Naive thymus-derived CD8-positive, alpha-beta T cell (primary cell): ENCODE data around the gene LARP4B. TPM values are rescaled to one million over a fixed set of nuclear protein-coding genes. Genes with fewer than 3 reads are reported as not detected.

Experiments used
- ATAC-seq, 2 donors: fragments of 150-1000 bp; cut with Tn5 transposase in 1 of 2; sonication (Bioruptor Pico), chemical (Tn5 transposase) in 1 of 2; 1 replicate in 1 of 2; 2 replicates in 1 of 2; pipeline ENCODE4 v1.10.0; 2021; ENCODE audit warnings: mild to moderate bottlenecking in 2 of 2, moderate library complexity in 2 of 2
- POLR2A ChIA-PET: fragments of 350-600 bp; sonication (Branson Sonifier 250); formaldehyde crosslinking; loops from one replicate; lab custom pipeline; 2021; ENCODE audit warnings: antibody characterized with exemption; lab: Charles Lee
- DNase-seq, 10 donors: peaks; one replicate each; pipeline versions ENCODE4 v3.0.0 to v3.0.0-alpha.2; 2020 to 2022
- H3K27ac Mint-ChIP-seq, 10 donors: one replicate each; pipeline ENCODE4 v1.8.0; 2020 to 2022; ENCODE audit warnings: mild to moderate bottlenecking in 10 of 10, mixed read lengths in 10 of 10, moderate library complexity in 4 of 10, inconsistent platforms in 1 of 10
- H3K27me3 Mint-ChIP-seq, 5 donors: one replicate each; pipeline ENCODE4 v1.8.0; 2021 to 2022; ENCODE audit warnings: mixed read lengths in 5 of 5
- H3K36me3 Mint-ChIP-seq, 3 donors: one replicate each; pipeline ENCODE4 v1.8.0; 2020 to 2022; ENCODE audit warnings: mixed read lengths in 3 of 3, mild to moderate bottlenecking in 2 of 3, inconsistent platforms in 1 of 3
- H3K4me1 Mint-ChIP-seq, 4 donors: one replicate each; pipeline ENCODE4 v1.8.0; 2021 to 2022; ENCODE audit warnings: mixed read lengths in 4 of 4
- H3K4me3 Mint-ChIP-seq, 10 donors: one replicate each; pipeline ENCODE4 v1.8.0; 2020 to 2022; ENCODE audit warnings: mild to moderate bottlenecking in 10 of 10, mixed read lengths in 10 of 10, moderate library complexity in 6 of 10, inconsistent platforms in 1 of 10
- H3K9me3 Mint-ChIP-seq, 9 donors: one replicate each; pipeline ENCODE4 v1.8.0; 2020 to 2022; ENCODE audit warnings: mixed read lengths in 9 of 9, mild to moderate bottlenecking in 3 of 9, inconsistent platforms in 1 of 9, moderate library complexity in 1 of 9
- polyA plus RNA-seq, 3 donors: library from polyadenylated mRNA; unstranded; fragments of 300-500 nt; fragmentation: Illumina TruSeq; gene quantifications; one replicate each; pipeline ENCODE4 v1.2.3, GENCODE V29; 2021
- total RNA-seq, 8 experiments: library from RNA in 2 of 8; stranded (reverse) in 2 of 8; gene quantifications; one replicate each; pipeline ENCODE4 v1.2.3 and lab custom pipeline; 2021 to 2026

LARP4B gene
- total and polyA plus RNA-seq, 5 experiments from 2014 or later, result 22.8 to 94.8 (median 40.5) TPM

GRCh38 chr10:785861-786214, 145.7 kb downstream of the LARP4B start:
- POLR2A ChIA-PET, result no interaction called here
- ATAC-seq, result no peak
- no peaks in the 10 kb centered on the region for H3K36me3 Mint-ChIP-seq
- H3K27ac Mint-ChIP-seq, result no peak overlapping the region
- DNase-seq, result peak in 1 of 10 donors; percentile 41
- peaks cover 0 to 7% (median 2%) of the 10 kb centered on the region in 4 donors for H3K4me1 Mint-ChIP-seq
- H3K27me3 Mint-ChIP-seq, result peaks cover 12 to 50% (median 16%) of the 10 kb centered on the region in 5 donors
- peaks cover 0 to 2% (median 0%) of the 10 kb centered on the region in 9 donors for H3K9me3 Mint-ChIP-seq
- peak overlapping the region in 1 of 10 donors; percentile 19 for H3K4me3 Mint-ChIP-seq

- H3K27me3 Mint-ChIP-seq, result peaks cover 12 to 55% (median 16%) of the 10 kb centered on the region in 5 donors
- H3K27ac Mint-ChIP-seq, result no peak overlapping the region
- peaks cover 0 to 2% (median 0%) of the 10 kb centered on the region in 9 donors for H3K9me3 Mint-ChIP-seq
- DNase-seq (peak in 1 of 10 donors; percentile 42), ATAC-seq (no peak)
- H3K4me1 Mint-ChIP-seq, result peaks cover 0 to 7% (median 2%) of the 10 kb centered on the region in 4 donors
- H3K4me3 Mint-ChIP-seq, result peak overlapping the region in 4 of 10 donors; percentile 9 to 40 (median 27)
- POLR2A ChIA-PET, result no interaction called here
- H3K36me3 Mint-ChIP-seq, result no peaks in the 10 kb centered on the region
These were observed 146.2 kb downstream of the LARP4B start for GRCh38 chr10:785089-785860.

GRCh38 chr10:784403-785088, 147.0 kb downstream of the LARP4B start:
- Mint-ChIP-seq H3K9me3 (peaks cover 0 to 2% (median 0%) of the 10 kb centered on the region in 9 donors), H3K27me3 (peaks cover 12 to 61% (median 21%) of the 10 kb centered on the region in 5 donors), H3K4me1 (peaks cover 0 to 7% (median 2%) of the 10 kb centered on the region in 4 donors), H3K4me3 (peak overlapping the region in 3 of 10 donors; percentile 9 to 36 (median 18)), H3K36me3 (no peaks in the 10 kb centered on the region), H3K27ac (no peak overlapping the region)
- POLR2A ChIA-PET, result no interaction called here
- DNase-seq (peak in 2 of 10 donors; percentile 15 to 57), ATAC-seq (peak; percentile 39 to 57)

- H3K27ac Mint-ChIP-seq, result peak overlapping the region in 1 of 10 donors; percentile 29
- H3K4me3 Mint-ChIP-seq, result peak overlapping the region in 1 of 10 donors; percentile 6
- no peak for ATAC-seq
- H3K27me3 Mint-ChIP-seq, result peaks cover 12 to 68% (median 21%) of the 10 kb centered on the region in 5 donors
- no peaks in the 10 kb centered on the region for H3K36me3 Mint-ChIP-seq
- peaks cover 0 to 5% (median 0%) of the 10 kb centered on the region in 4 donors for H3K4me1 Mint-ChIP-seq
- peak in 2 of 10 donors; percentile 13 to 43 for DNase-seq
- peaks cover 0 to 2% (median 0%) of the 10 kb centered on the region in 9 donors for H3K9me3 Mint-ChIP-seq
- POLR2A ChIA-PET, result no interaction called here
These were observed 148.5 kb downstream of the LARP4B start for GRCh38 chr10:782751-783648.

- Mint-ChIP-seq H3K27ac (no peak overlapping the region), H3K27me3 (peaks cover 9 to 54% (median 21%) of the 10 kb centered on the region in 5 donors)
These were observed 150.7 kb downstream of the LARP4B start for GRCh38 chr10:780536-781524.

GRCh38 chr10:778626-779330, 152.7 kb downstream of the LARP4B start:
- peaks cover 6 to 44% (median 21%) of the 10 kb centered on the region in 5 donors for H3K27me3 Mint-ChIP-seq
- no peak overlapping the region for H3K27ac Mint-ChIP-seq
- peaks cover 0 to 3% (median 0%) of the 10 kb centered on the region in 4 donors for H3K4me1 Mint-ChIP-seq
- peaks cover 0 to 2% (median 0%) of the 10 kb centered on the region in 9 donors for H3K9me3 Mint-ChIP-seq
- no peak for ATAC-seq
- no peaks in the 10 kb centered on the region for H3K36me3 Mint-ChIP-seq
- DNase-seq, result no peak
- H3K4me3 Mint-ChIP-seq, result no peak overlapping the region
- POLR2A ChIA-PET, result no interaction called here

More at GRCh38 chr10:780536-781524, 150.7 kb downstream of the LARP4B start:
- POLR2A ChIA-PET, result no interaction called here
- Mint-ChIP-seq H3K36me3 (no peaks in the 10 kb centered on the region), H3K4me3 (no peak overlapping the region), H3K4me1 (peaks cover 0 to 5% (median 0%) of the 10 kb centered on the region in 4 donors), H3K9me3 (peaks cover 0 to 2% (median 0%) of the 10 kb centered on the region in 9 donors)
- peak in 1 of 10 donors; percentile 53 for DNase-seq
- no peak for ATAC-seq

GRCh38 chr10:777913-778479, 153.5 kb downstream of the LARP4B start:
- POLR2A ChIA-PET, result no interaction called here
- H3K36me3 Mint-ChIP-seq, result no peaks in the 10 kb centered on the region
- no peak overlapping the region for H3K27ac Mint-ChIP-seq
- peaks cover 0 to 2% (median 0%) of the 10 kb centered on the region in 4 donors for H3K4me1 Mint-ChIP-seq
- no peak for ATAC-seq
- no peak overlapping the region for H3K4me3 Mint-ChIP-seq
- DNase-seq, result no peak
- H3K27me3 Mint-ChIP-seq, result peaks cover 6 to 39% (median 21%) of the 10 kb centered on the region in 5 donors
- peaks cover 0 to 2% (median 0%) of the 10 kb centered on the region in 9 donors for H3K9me3 Mint-ChIP-seq

GRCh38 chr10:776772-777171, 154.7 kb downstream of the LARP4B start:
- H3K27ac Mint-ChIP-seq, result no peak overlapping the region
- no peaks in the 10 kb centered on the region for H3K36me3 Mint-ChIP-seq
- H3K4me3 Mint-ChIP-seq, result no peak overlapping the region
- no peaks in the 10 kb centered on the region for H3K4me1 Mint-ChIP-seq
- ATAC-seq (no peak), DNase-seq (no peak)
- peaks cover 3 to 27% (median 13%) of the 10 kb centered on the region in 5 donors for H3K27me3 Mint-ChIP-seq
- POLR2A ChIA-PET, result no interaction called here
- H3K9me3 Mint-ChIP-seq, result peaks cover 0 to 1% (median 0%) of the 10 kb centered on the region in 9 donors

- Mint-ChIP-seq H3K27ac (no peak overlapping the region), H3K4me3 (no peak overlapping the region), H3K27me3 (peaks cover 0 to 14% (median 7%) of the 10 kb centered on the region in 5 donors), H3K36me3 (no peaks in the 10 kb centered on the region), H3K4me1 (no peaks in the 10 kb centered on the region), H3K9me3 (peaks cover 0 to 7% (median 0%) of the 10 kb centered on the region in 9 donors)
- DNase-seq (peak in 1 of 10 donors; percentile 57), ATAC-seq (no peak)
- POLR2A ChIA-PET, result no interaction called here
These were observed 156.0 kb downstream of the LARP4B start for GRCh38 chr10:775245-776075.

GRCh38 chr10:774661-775244, 156.8 kb downstream of the LARP4B start:
- peaks cover 0 to 8% (median 0%) of the 10 kb centered on the region in 9 donors for H3K9me3 Mint-ChIP-seq
- H3K36me3 Mint-ChIP-seq, result no peaks in the 10 kb centered on the region
- no peaks in the 10 kb centered on the region for H3K4me1 Mint-ChIP-seq
- no peak for ATAC-seq
- no peak overlapping the region for H3K4me3 Mint-ChIP-seq
- DNase-seq, result no peak
- H3K27me3 Mint-ChIP-seq, result peaks cover 0 to 7% (median 0%) of the 10 kb centered on the region in 5 donors
- H3K27ac Mint-ChIP-seq, result no peak overlapping the region
- POLR2A ChIA-PET, result no interaction called here
